Effector memory CD8-positive, alpha-beta T cell (primary cell): ENCODE results near the gene INSRR.

Experiments
- ATAC-seq: fragments of 150-1000 bp; cut with Tn5 transposase; replicated peaks from 2 replicates; pipeline ENCODE4 v1.10.0; 2021; ENCODE audit warnings: mild to moderate bottlenecking, moderate library complexity
- DNase-seq, 3 experiments: peaks; one replicate each; pipeline ENCODE4 v3.0.0; 2021
- H3K27ac Mint-ChIP-seq, 2 donors: one replicate each; pipeline ENCODE4 v1.8.0; 2022; ENCODE audit warnings: mild to moderate bottlenecking in 2 of 2, mixed read lengths in 2 of 2, moderate library complexity in 2 of 2
- H3K27me3 Mint-ChIP-seq, 2 donors: one replicate each; pipeline ENCODE4 v1.8.0; 2022; ENCODE audit warnings: mixed read lengths in 2 of 2
- H3K36me3 Mint-ChIP-seq: one replicate; pipeline ENCODE4 v1.8.0; 2022; ENCODE audit warnings: mild to moderate bottlenecking, moderate library complexity, mixed read lengths; ENCODE audit not compliant: insufficient read depth
- H3K4me1 Mint-ChIP-seq, 2 donors: one replicate each; pipeline ENCODE4 v1.8.0; 2022; ENCODE audit warnings: low read depth in 2 of 2, mixed read lengths in 2 of 2
- H3K4me3 Mint-ChIP-seq, 2 donors: one replicate each; pipeline ENCODE4 v1.8.0; 2022; ENCODE audit warnings: mild to moderate bottlenecking in 2 of 2, mixed read lengths in 2 of 2, moderate library complexity in 2 of 2
- H3K9me3 Mint-ChIP-seq, 2 donors: one replicate each; pipeline ENCODE4 v1.8.0; 2022; ENCODE audit warnings: mixed read lengths in 2 of 2

The INSRR gene

DNA sequence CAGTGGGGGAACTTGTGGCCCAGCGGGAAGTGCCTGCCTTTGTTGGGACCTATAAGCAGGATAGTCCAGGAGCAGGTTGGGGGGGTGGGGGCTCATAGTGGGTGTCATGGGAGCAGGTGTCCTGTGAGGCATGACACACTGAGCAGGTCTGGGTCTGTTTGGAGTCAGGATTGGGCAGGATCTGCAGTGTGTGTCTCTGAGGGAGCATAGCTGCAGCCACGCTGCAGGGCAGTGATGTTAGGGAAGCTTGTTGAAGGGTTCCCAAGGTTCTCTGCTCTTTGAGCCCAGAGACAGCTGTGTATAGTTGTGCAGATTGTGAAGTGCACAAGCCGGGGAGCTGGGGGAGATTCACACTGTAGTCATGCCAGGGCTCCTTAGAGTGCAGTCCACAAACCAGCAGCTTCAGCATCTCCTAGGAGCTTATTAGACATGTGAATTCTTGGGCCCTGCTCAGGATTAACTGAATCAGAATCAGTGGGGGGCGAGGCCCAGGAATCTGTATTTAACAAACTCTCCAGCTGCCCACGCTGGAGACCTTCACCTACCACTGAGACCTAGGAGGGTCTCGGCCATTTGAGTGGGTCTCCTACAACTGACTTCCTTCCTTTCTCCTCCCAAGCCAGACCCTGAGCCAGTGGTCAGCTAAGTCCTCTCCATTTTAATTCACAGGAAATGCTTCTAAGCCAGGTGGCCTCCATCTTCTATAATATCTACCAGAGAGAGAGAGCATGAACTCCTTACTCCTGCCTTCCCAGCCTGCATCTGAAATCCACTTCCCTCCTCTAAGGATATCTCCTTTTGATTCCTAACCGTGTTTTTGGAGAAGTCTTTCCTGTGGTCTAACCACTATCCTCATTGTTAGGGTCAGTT is 11.1 kb downstream of the INSRR start:
- Mint-ChIP-seq H3K9me3 (no peaks in the 10 kb centered on the region), H3K36me3 (no peaks in the 10 kb centered on the region), H3K27ac (peak overlapping the region in 1 of 2 donors; percentile 52), H3K4me1 (peaks cover 22 to 23% of the 10 kb centered on the region in 2 donors), H3K27me3 (peaks cover 27 to 57% of the 10 kb centered on the region in 2 donors), H3K4me3 (peak overlapping the region in 1 of 2 donors; percentile 59)
- DNase-seq, result no peak
- ATAC-seq, result no peak

DNA sequence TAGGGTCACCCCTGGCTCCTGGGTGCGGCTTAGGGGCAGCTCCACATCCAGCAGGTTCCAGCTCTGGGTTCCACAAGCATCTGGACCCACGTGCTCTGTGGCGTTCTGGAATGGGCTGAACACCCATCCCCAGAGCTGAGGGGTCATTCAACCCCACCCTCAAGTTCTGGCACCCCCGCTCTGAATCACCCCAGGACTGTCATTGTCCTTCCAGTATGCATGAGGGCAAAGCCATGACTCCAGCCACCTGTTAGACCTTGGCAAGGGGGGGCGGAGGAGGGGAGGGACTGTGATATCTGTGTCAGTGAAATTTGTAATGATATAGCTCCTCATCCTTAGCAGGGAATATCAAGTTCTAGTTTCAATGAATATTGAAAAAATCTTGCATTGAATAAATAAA is 12.3 kb downstream of the INSRR start:
- Mint-ChIP-seq H3K27me3 (peaks cover 38 to 68% of the 10 kb centered on the region in 2 donors), H3K36me3 (no peaks in the 10 kb centered on the region), H3K4me1 (peaks cover 22 to 23% of the 10 kb centered on the region in 2 donors), H3K9me3 (no peaks in the 10 kb centered on the region), H3K27ac (no peak overlapping the region), H3K4me3 (no peak overlapping the region)
- ATAC-seq (no peak), DNase-seq (no peak)

- Mint-ChIP-seq H3K36me3 (no peaks in the 10 kb centered on the region), H3K4me3 (peak overlapping the region in 1 of 2 donors; percentile 0), H3K9me3 (no peaks in the 10 kb centered on the region), H3K4me1 (peaks cover 22 to 23% of the 10 kb centered on the region in 2 donors), H3K27me3 (peaks cover 40 to 74% of the 10 kb centered on the region in 2 donors), H3K27ac (no peak overlapping the region)
- ATAC-seq (no peak), DNase-seq (no peak)
Measured at GRCh38 chr1:156845953-156846545, 12.9 kb downstream of the INSRR start.

- Mint-ChIP-seq H3K27me3 (peaks cover 47 to 82% of the 10 kb centered on the region in 2 donors), H3K4me1 (peaks cover 22 to 23% of the 10 kb centered on the region in 2 donors), H3K27ac (no peak overlapping the region), H3K36me3 (no peaks in the 10 kb centered on the region), H3K9me3 (no peaks in the 10 kb centered on the region), H3K4me3 (peak overlapping the region; percentile 55 to 67)
- DNase-seq (peak in 2 of 3 experiments; percentile 21), ATAC-seq (peak; percentile 51)
Measured at GRCh38 chr1:156845055-156845952, 13.6 kb downstream of the INSRR start.

- peak overlapping the region; percentile 55 to 67 for H3K4me3 Mint-ChIP-seq
- peaks cover 51 to 88% of the 10 kb centered on the region in 2 donors for H3K27me3 Mint-ChIP-seq
- no peaks in the 10 kb centered on the region for H3K9me3 Mint-ChIP-seq
- ATAC-seq (no peak), DNase-seq (no peak)
- no peak overlapping the region for H3K27ac Mint-ChIP-seq
- no peaks in the 10 kb centered on the region for H3K36me3 Mint-ChIP-seq
- H3K4me1 Mint-ChIP-seq, result peaks cover 22 to 23% of the 10 kb centered on the region in 2 donors
Measured at GRCh38 chr1:156844638-156845037, 14.3 kb downstream of the INSRR start.

- Mint-ChIP-seq H3K4me3 (peak overlapping the region in 1 of 2 donors; percentile 64), H3K27me3 (peaks cover 53 to 94% of the 10 kb centered on the region in 2 donors), H3K36me3 (peaks cover 3% of the 10 kb centered on the region), H3K9me3 (no peaks in the 10 kb centered on the region), H3K27ac (no peak overlapping the region), H3K4me1 (peaks cover 20 to 22% of the 10 kb centered on the region in 2 donors)
- DNase-seq (no peak), ATAC-seq (no peak)
Measured at GRCh38 chr1:156844102-156844501, 14.8 kb downstream of the INSRR start.

- ATAC-seq (no peak), DNase-seq (no peak)
- Mint-ChIP-seq H3K4me1 (peaks cover 16% of the 10 kb centered on the region in 2 donors), H3K9me3 (no peaks in the 10 kb centered on the region), H3K4me3 (no peak overlapping the region), H3K36me3 (peaks cover 3% of the 10 kb centered on the region), H3K27me3 (peaks cover 57 to 94% of the 10 kb centered on the region in 2 donors), H3K27ac (no peak overlapping the region)
Measured at GRCh38 chr1:156842618-156843300, 16.2 kb downstream of the INSRR start.

DNA sequence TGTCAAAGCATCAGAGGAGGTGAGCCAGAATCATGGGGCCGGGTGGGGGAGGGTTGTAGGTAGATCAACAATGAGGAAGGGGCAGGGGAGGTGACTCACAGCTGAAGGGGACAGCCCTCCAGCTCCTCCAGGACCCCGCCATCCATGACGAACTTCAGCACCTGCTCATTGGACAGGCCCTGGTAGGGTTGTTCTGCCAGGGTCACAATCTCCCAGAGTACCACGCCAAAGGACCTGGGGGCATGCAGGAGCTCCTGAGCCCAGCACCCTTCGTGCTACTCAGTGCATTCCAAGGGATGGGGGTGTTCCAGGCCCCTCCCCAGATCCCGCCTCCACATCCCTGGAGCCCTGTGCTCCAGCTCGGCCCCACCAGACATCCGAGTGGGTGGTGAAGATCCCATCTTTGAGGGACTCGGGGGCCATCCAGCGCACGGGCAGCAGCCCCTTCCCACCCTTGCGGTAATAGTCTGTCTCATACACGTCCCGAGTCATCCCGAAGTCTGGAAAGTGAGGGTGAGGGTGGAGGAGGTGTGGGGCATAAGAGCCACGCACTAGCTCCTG is 17.5 kb downstream of the INSRR start:
- H3K4me1 Mint-ChIP-seq, result peaks cover 17 to 19% of the 10 kb centered on the region in 2 donors
- peaks cover 3% of the 10 kb centered on the region for H3K36me3 Mint-ChIP-seq
- peaks cover 57 to 91% of the 10 kb centered on the region in 2 donors for H3K27me3 Mint-ChIP-seq
- no peak overlapping the region for H3K27ac Mint-ChIP-seq
- DNase-seq (no peak), ATAC-seq (no peak)
- H3K4me3 Mint-ChIP-seq, result no peak overlapping the region
- no peaks in the 10 kb centered on the region for H3K9me3 Mint-ChIP-seq

GRCh38 chr1:156840898-156841279 is 18.0 kb downstream of the INSRR start:
- Mint-ChIP-seq H3K4me3 (no peak overlapping the region), H3K27ac (no peak overlapping the region), H3K4me1 (peaks cover 22 to 23% of the 10 kb centered on the region in 2 donors), H3K36me3 (peaks cover 3% of the 10 kb centered on the region), H3K27me3 (peaks cover 53 to 91% of the 10 kb centered on the region in 2 donors), H3K9me3 (no peaks in the 10 kb centered on the region)
- ATAC-seq (no peak), DNase-seq (no peak)

- H3K27ac Mint-ChIP-seq, result no peak overlapping the region
- ATAC-seq (no peak), DNase-seq (no peak)
- peaks cover 22 to 25% of the 10 kb centered on the region in 2 donors for H3K4me1 Mint-ChIP-seq
- H3K27me3 Mint-ChIP-seq, result peaks cover 48 to 90% of the 10 kb centered on the region in 2 donors
- peaks cover 3% of the 10 kb centered on the region for H3K36me3 Mint-ChIP-seq
- no peaks in the 10 kb centered on the region for H3K9me3 Mint-ChIP-seq
- no peak overlapping the region for H3K4me3 Mint-ChIP-seq
Measured at GRCh38 chr1:156840186-156840897, 18.6 kb downstream of the INSRR start.

DNA sequence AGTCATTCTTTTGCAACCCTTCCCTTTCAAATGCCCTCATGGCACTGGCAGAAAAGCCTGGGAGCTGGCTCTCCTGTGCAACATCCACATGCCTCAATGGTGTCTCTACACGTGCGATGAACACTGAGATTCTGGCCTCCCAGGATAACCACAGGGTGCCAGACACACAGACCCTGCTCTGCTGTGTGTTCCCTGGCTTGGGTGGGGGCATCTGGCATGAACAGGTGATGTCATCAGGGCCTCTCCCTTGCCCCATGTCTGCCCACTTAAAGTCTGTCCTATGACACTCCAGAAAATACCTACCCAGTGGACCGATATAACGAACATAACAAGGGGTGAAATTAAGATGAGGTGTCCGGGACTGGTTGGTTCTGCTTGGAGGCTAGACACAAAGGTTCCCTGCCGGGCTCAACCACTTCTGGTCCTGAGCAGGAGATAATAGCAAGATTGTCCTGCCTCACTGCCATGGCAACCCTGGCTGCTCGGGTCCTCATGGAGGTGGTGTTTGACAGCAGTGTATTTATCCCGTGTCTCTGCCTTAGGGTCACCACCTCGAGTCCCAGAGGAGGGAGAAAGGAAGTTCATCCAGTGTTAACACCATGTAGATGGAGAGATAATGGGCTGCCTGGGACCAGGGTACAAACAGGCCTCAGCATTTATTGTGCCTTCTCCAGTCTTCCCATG is 19.3 kb downstream of the INSRR start:
- peaks cover 18 to 25% of the 10 kb centered on the region in 2 donors for H3K4me1 Mint-ChIP-seq
- peaks cover 3% of the 10 kb centered on the region for H3K36me3 Mint-ChIP-seq
- DNase-seq, result no peak
- peaks cover 44 to 86% of the 10 kb centered on the region in 2 donors for H3K27me3 Mint-ChIP-seq
- ATAC-seq, result no peak
- H3K27ac Mint-ChIP-seq, result no peak overlapping the region
- H3K4me3 Mint-ChIP-seq, result no peak overlapping the region
- no peaks in the 10 kb centered on the region for H3K9me3 Mint-ChIP-seq
